Spleen (tissue), 7 donors: Measurements from ENCODE around the gene SLC7A14.

Experiments used
- CTCF ChIP-seq, 11 experiments: fragments of 200-600 bp in 7 of 11; fragments of 450-650 bp in 4 of 11; sonication (generic) in 4 of 11; IDR thresholded peaks in 8 of 11; conservative IDR thresholded peaks in 3 of 11; 1 replicate in 7 of 11; 2 replicates in 4 of 11; pipeline versions ENCODE4 v1.4.0 to v1.8.0; 2016 to 2021; ENCODE audit warnings: antibody characterized with exemption in 11 of 11, inconsistent platforms in 4 of 11, mild to moderate bottlenecking in 1 of 11
- POLR2A ChIP-seq, 3 donors: fragments of 450-650 bp; IDR thresholded peaks; one replicate each; pipeline ENCODE4 v1.5.1; 2017; ENCODE audit warnings: antibody characterized with exemption in 3 of 3, mild to moderate bottlenecking in 1 of 3
- POLR2AphosphoS5 ChIP-seq, 3 donors: sonication (generic); formaldehyde crosslinking; IDR thresholded peaks; one replicate each; pipeline ENCODE4 v1.5.1; 2017; ENCODE audit warnings: antibody characterized with exemption in 3 of 3
- donor health status: DM: no; HTN: no; CAD: no; lungs with moderate emphysema.
- donor health status: DM: no; HTN: no; CAD: no.
- donor health status: DM: no; HTN: no; CAD: no.

- TF ChIP-seq CTCF (IDR thresholded peaks at IDR 0.05 in 8 of 11, conservative IDR thresholded peaks at IDR 0.05 in 3 of 11) (no peak), POLR2AphosphoS5 (IDR thresholded peaks at IDR 0.05) (no peak), POLR2A (IDR thresholded peaks at IDR 0.05) (no peak)
Observed at GRCh38 chr3:170485294-170485693, 100.6 kb downstream of the SLC7A14 start.
